Cardiac muscle cell (in vitro differentiated cells and primary cell): ENCODE measurements around the gene MYCBP2. TPM values are rescaled to one million over a fixed set of nuclear protein-coding genes. Genes with fewer than 3 reads are reported as not detected.
"Not testable (repeated sequence)": the region's sequence is repeated elsewhere in the genome, so short reads cannot be mapped to it uniquely, and the experiment has no call there.

Experiments used
- DNase-seq, 2 donors: peaks; one replicate each; pipeline versions ENCODE4 v3.0.0 to v3.0.0-alpha.2; 2010 to 2017; ENCODE audit warnings: low read depth in 1 of 2, low spot score in 1 of 2
- H3K27ac ChIP-seq: fragments of 200-600 bp; sonication (generic); 2 replicates; pipeline ENCODE4 v1.5.1; 2016
- H3K27me3 ChIP-seq: fragments of 200-600 bp; sonication (generic); 2 replicates; pipeline ENCODE4 v1.6.0; 2016; ENCODE audit warnings: control low read depth
- H3K36me3 ChIP-seq: fragments of 200-600 bp; sonication (generic); 2 replicates; pipeline ENCODE4 v1.5.1; 2016; ENCODE audit warnings: control low read depth
- H3K4me1 ChIP-seq: fragments of 200-600 bp; sonication (generic); 2 replicates; pipeline ENCODE4 v1.8.1; 2017; ENCODE audit warnings: low read depth, mild to moderate bottlenecking, mixed run types
- H3K4me3 ChIP-seq: fragments of 200-600 bp; sonication (generic); 2 replicates; pipeline ENCODE4 v1.5.1; 2016; ENCODE audit warnings: mild to moderate bottlenecking
- H3K9me3 ChIP-seq: fragments of 200-600 bp; sonication (generic); 2 replicates; pipeline ENCODE4 v1.5.1; 2017; ENCODE audit warnings: low read depth, mild to moderate bottlenecking, control low read depth
- polyA plus RNA-seq: library from polyadenylated mRNA; unstranded; fragments of >200 nt; fragmentation: Nextera tagmentation; extraction: Ambion mirVana; gene quantifications from 2 replicates; pipeline ENCODE4 v1.2.1, GENCODE V29; 2016
- total RNA-seq: library from RNA; depleted of rRNA; stranded (reverse); fragments of >200 nt; gene quantifications from 2 replicates; pipeline ENCODE4 v1.2.3, GENCODE V29; 2016
- TF ChIP-seq, protein P1 (sequence below): IDR thresholded peaks from 2 replicates; pipeline ENCODE4 v1.5.1; 2012; ENCODE audit warnings: low read depth, mild to moderate bottlenecking, low read length

The MYCBP2 gene
- total and polyA plus RNA-seq, 2 experiments from 2014 or later = 19.8 to 51.1 TPM

DNA sequence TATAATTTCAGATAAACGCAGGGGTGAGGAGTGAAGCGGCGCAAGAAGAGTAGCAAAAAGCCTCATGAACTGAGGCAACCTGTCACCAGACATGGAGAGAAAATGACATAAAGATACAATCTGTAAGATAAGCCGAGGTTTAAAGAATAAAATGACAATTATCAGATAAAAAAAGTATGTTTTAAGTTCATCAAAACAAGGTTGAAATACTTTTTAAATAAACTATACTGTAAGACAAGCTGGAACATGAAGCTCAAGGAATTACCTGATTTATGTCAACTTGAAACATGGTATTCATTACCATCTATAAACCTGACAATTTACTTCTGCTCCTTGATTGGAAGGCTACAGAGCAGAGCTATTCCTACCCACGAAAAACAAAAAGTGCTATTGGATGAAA is 61.6 kb downstream of the MYCBP2 start:
- no peaks in the 10 kb centered on the region for H3K4me1 ChIP-seq
- H3K36me3 ChIP-seq = peaks cover 47% of the 10 kb centered on the region
- H3K27ac ChIP-seq = no peak overlapping the region
- no peak for DNase-seq
- no peaks in the 10 kb centered on the region for H3K27me3 ChIP-seq
- TF ChIP-seq, protein P1, sequence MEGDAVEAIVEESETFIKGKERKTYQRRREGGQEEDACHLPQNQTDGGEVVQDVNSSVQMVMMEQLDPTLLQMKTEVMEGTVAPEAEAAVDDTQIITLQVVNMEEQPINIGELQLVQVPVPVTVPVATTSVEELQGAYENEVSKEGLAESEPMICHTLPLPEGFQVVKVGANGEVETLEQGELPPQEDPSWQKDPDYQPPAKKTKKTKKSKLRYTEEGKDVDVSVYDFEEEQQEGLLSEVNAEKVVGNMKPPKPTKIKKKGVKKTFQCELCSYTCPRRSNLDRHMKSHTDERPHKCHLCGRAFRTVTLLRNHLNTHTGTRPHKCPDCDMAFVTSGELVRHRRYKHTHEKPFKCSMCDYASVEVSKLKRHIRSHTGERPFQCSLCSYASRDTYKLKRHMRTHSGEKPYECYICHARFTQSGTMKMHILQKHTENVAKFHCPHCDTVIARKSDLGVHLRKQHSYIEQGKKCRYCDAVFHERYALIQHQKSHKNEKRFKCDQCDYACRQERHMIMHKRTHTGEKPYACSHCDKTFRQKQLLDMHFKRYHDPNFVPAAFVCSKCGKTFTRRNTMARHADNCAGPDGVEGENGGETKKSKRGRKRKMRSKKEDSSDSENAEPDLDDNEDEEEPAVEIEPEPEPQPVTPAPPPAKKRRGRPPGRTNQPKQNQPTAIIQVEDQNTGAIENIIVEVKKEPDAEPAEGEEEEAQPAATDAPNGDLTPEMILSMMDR = no peak
- H3K9me3 ChIP-seq = no peaks in the 10 kb centered on the region
- no peak overlapping the region for H3K4me3 ChIP-seq

DNA sequence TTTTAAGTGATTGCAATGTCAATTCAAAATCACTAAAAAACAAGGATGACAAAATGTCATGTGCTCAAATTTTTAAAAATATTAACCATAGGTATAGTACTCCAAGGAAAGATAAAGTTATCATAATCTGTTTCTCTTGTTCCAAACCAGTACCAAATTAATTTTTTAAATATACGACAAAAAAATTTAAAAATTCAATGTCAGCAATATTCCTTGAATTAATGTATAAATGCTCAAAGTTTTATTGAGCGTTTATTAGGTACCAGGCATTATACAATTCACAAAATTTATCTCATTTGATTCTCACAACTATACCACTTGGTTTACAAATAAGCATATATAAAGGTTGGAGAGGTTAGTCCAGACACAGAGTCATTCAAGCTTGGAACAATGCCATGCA is 64.7 kb downstream of the MYCBP2 start:
- Histone ChIP-seq H3K4me1 (no peaks in the 10 kb centered on the region), H3K27ac (no peak overlapping the region), H3K36me3 (peaks cover 33% of the 10 kb centered on the region), H3K4me3 (no peak overlapping the region), H3K9me3 (no peaks in the 10 kb centered on the region), H3K27me3 (no peaks in the 10 kb centered on the region)
- TF ChIP-seq, protein P1 = no peak
- DNase-seq = no peak

DNA sequence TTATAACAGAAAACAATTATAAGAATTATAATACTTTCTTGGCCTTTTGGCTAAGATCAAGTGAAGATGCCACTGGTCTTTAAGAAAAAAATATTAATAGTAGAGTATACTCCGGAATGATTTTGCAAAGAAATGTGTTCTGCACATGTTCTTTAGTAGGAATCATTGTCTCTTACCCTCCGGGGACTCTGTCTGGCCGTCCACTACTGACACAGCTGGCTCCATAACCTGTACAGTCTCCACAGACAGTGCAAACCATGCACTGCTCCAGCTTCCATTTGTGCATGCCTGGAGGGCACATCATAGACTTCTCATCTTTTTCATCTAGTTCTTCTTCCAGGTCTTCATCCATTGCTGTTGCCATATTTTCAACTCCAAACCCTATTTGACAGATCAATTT is 75.9 kb downstream of the MYCBP2 start:
- DNase-seq = no peak
- Histone ChIP-seq H3K27ac (no peak overlapping the region), H3K4me3 (no peak overlapping the region), H3K4me1 (no peaks in the 10 kb centered on the region), H3K9me3 (peaks cover under 1% of the 10 kb centered on the region), H3K36me3 (no peaks in the 10 kb centered on the region), H3K27me3 (no peaks in the 10 kb centered on the region)
- TF ChIP-seq, protein P1 = no peak

DNA sequence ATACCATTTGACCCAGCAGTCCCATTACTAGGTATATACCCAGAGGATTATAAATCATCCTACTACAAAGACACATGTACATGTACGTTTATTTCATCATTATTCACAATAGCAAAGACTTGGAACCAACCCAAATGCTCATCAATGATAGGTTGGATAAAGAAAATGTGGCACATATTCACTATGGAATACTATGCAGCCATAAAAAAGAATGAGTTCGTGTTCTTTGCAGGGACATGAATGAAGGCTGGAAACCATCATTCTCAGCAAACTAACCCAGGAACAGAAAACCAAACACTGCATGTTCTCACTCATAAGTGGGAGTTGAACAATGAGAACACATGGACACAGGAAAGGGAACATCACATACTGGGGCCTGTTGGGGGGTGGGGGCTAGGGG is 81.7 kb downstream of the MYCBP2 start:
- DNase-seq, H3K4me1 ChIP-seq, H3K27ac ChIP-seq, H3K9me3 ChIP-seq, H3K4me3 ChIP-seq, H3K27me3 ChIP-seq: not testable (repeated sequence)
- H3K36me3 ChIP-seq = peaks cover 10% of the 10 kb centered on the region

- TF ChIP-seq, protein P1 = no peak
- DNase-seq = no peak
- no peak overlapping the region for H3K4me3 ChIP-seq
Observed at GRCh38 chr13:77239312-77239711, 87.6 kb downstream of the MYCBP2 start.

DNA sequence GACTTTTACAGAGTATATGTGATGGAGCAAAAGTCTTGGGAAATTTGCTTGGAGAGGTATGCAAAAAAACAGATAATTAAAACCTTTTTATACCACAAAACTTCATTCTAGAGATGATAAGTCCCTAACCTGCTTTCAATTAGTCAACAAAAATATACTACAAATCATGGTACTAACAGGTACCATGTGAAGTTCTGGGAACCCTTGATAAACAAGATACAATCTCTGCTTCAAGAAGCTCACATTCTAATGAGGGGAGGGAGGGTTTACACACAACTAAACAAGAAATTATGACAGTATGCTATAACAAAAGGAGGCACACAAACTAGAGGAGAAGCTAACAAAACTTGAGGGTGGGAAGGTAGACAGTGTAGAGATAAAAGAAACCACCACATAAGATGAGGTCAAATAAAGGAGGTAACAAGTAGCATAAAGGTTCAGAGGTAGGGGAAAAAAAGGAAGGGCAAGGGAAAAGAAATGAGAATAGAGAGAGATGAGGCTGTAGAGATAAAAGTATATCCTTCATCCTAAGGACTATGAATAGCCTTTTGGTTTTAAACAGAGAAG is 91.4 kb downstream of the MYCBP2 start:
- Histone ChIP-seq H3K27ac (no peak overlapping the region), H3K4me3 (no peak overlapping the region), H3K4me1 (no peaks in the 10 kb centered on the region), H3K27me3 (no peaks in the 10 kb centered on the region), H3K9me3 (no peaks in the 10 kb centered on the region), H3K36me3 (no peaks in the 10 kb centered on the region)
- no peak for DNase-seq
- TF ChIP-seq, protein P1 = no peak

More at GRCh38 chr13:77239312-77239711, 87.6 kb downstream of the MYCBP2 start:
- Histone ChIP-seq H3K4me1 (no peaks in the 10 kb centered on the region), H3K27me3 (no peaks in the 10 kb centered on the region), H3K9me3 (no peaks in the 10 kb centered on the region), H3K27ac (no peak overlapping the region), H3K36me3 (peaks cover 10% of the 10 kb centered on the region)
